K562 (cell line): Measurements from ENCODE around the gene BANP. TPM values are rescaled to one million over a fixed set of nuclear protein-coding genes. Genes with fewer than 3 reads are reported as not detected.
A peak's percentile ranks its signal among the peaks of the same experiment; 100 is the strongest.

Experiments
- ATAC-seq: fragments of 200-7000 bp; cut with Tn5 transposase; 3 replicates; pipeline ENCODE4 v1.9.1; 2020; ENCODE audit warnings: moderate library complexity
- BruUV-seq: library from RNA; stranded (reverse); fragments of 400-500 nt; replicated peaks from 2 replicates; lab custom pipeline; 2021; lab: Mats Ljungman, UMichigan
- CTCF ChIA-PET: fragments of 300-600 bp; formaldehyde crosslinking; extraction: SDS; loops from one replicate; lab custom pipeline; 2021; ENCODE audit warnings: low intra/inter-chr PET ratio; lab: Yijun Ruan, JAX
- POLR2A ChIA-PET: fragments of 300-600, 350-650 bp; sonication (Branson Sonifier 250); formaldehyde crosslinking; extraction: SDS; loops from one replicate; lab custom pipeline; 2021; ENCODE audit warnings: antibody characterized with exemption, inconsistent platforms; lab: Yijun Ruan, JAX
- DNase-seq, 4 experiments: peaks; one replicate each; pipeline versions ENCODE4 v3.0.0 to v3.0.0-alpha.2; 2011 to 2018; ENCODE audit warnings: low spot score in 3 of 4, mixed read lengths in 3 of 4; ENCODE audit errors: extremely low read depth in 1 of 4
- FAIRE-seq: peaks from 2 replicates; lab custom pipeline; 2011; peaks lifted over from hg19 to GRCh38; lab: Jason Lieb, UNC
- H2AFZ ChIP-seq: 2 replicates; pipeline ENCODE4 v1.6.0; 2011; ENCODE audit warnings: low read depth, low read length, control low read depth, inconsistent platforms
- H3K27ac ChIP-seq: fragments of 200-600 bp; 3 replicates; pipeline ENCODE4 v1.8.0; 2011; ENCODE audit warnings: low read depth, mild to moderate bottlenecking, control low read depth, inconsistent platforms, low read length, moderate library complexity, mixed read lengths; ENCODE audit errors: extremely low read depth
- H3K27me3 ChIP-seq, 2 experiments: fragments of 300-600 bp in 1 of 2; 2 replicates in 1 of 2; 3 replicates in 1 of 2; pipeline versions ENCODE4 v1.6.0 to v1.8.0; 2011; ENCODE audit warnings: inconsistent platforms in 2 of 2, low read length in 2 of 2, mild to moderate bottlenecking in 1 of 2, mixed read lengths in 1 of 2, moderate library complexity in 1 of 2; ENCODE audit not compliant: control insufficient read depth in 2 of 2, insufficient read depth in 2 of 2
- H3K36me3 ChIP-seq: fragments of 300-600 bp; 3 replicates; pipeline ENCODE4 v1.8.0; 2011; ENCODE audit warnings: mild to moderate bottlenecking, low read length, inconsistent platforms; ENCODE audit not compliant: control insufficient read depth, insufficient read depth
- H3K4me1 ChIP-seq, 2 experiments: fragments of 200-600 bp in 1 of 2; replicated peaks in 1 of 2; 2 replicates in 1 of 2; 3 replicates in 1 of 2; pipeline versions ENCODE4 v1.5.1 to v1.8.0; 2011; ENCODE audit warnings: inconsistent platforms in 2 of 2, low read length in 2 of 2, mild to moderate bottlenecking in 1 of 2, mixed read lengths in 1 of 2, moderate library complexity in 1 of 2; ENCODE audit not compliant: control insufficient read depth in 2 of 2, insufficient read depth in 2 of 2
- H3K4me2 ChIP-seq: 2 replicates; pipeline ENCODE4 v1.6.1; 2011; ENCODE audit warnings: low read length, control low read depth, inconsistent platforms, mixed read lengths; ENCODE audit not compliant: insufficient read depth
- H3K4me3 ChIP-seq: fragments of 200-600 bp; sonication (generic), shearing (Covaris generic); 2 replicates; pipeline ENCODE4 v1.5.1; 2016; ENCODE audit warnings: control low read depth, inconsistent platforms
- H3K79me2 ChIP-seq: fragments of 200-600 bp; 3 replicates; pipeline ENCODE4 v1.8.0; 2011; ENCODE audit warnings: low read length, inconsistent platforms; ENCODE audit not compliant: control insufficient read depth, insufficient read depth
- H3K9ac ChIP-seq, 2 experiments: 2 replicates each; pipeline versions ENCODE4 v1.6.0 to v1.6.1; 2011; ENCODE audit warnings: low read depth in 2 of 2, low read length in 2 of 2, control low read depth in 1 of 2, inconsistent platforms in 1 of 2, mild to moderate bottlenecking in 1 of 2, mixed read lengths in 1 of 2; ENCODE audit not compliant: insufficient read depth in 1 of 2
- H3K9me1 ChIP-seq: one replicate; pipeline ENCODE4 v1.6.0; 2011; ENCODE audit warnings: inconsistent platforms, mild to moderate bottlenecking, low read length, moderate library complexity; ENCODE audit not compliant: control insufficient read depth, insufficient read depth
- H3K9me3 ChIP-seq: replicated peaks from 2 replicates; pipeline ENCODE4 v1.5.1; 2011; ENCODE audit warnings: low read depth, low read length, inconsistent platforms; ENCODE audit not compliant: control insufficient read depth, insufficient read depth
- H4K20me1 ChIP-seq: replicated peaks from 2 replicates; pipeline ENCODE4 v1.6.1; 2011; ENCODE audit warnings: low read length, inconsistent platforms, mixed read lengths; ENCODE audit not compliant: control insufficient read depth, insufficient read depth
- BRCA1 ChIP-seq, 2 experiments: fragments of 450-650 bp in 1 of 2; sonication (generic) in 1 of 2; formaldehyde crosslinking in 1 of 2; IDR thresholded peaks; 2 replicates each; pipeline versions ENCODE4 v1.5.0 to v1.6.1; 2017 to 2020; ENCODE audit warnings: mild to moderate bottlenecking in 1 of 2, missing genetic modification reagents in 1 of 2
- COPS2 ChIP-seq: fragments of 450-650 bp; conservative IDR thresholded peaks from 2 replicates; pipeline ENCODE4 v1.6.1; 2016; ENCODE audit warnings: mild to moderate bottlenecking, moderate library complexity
- EHMT2 ChIP-seq: fragments of 450-650 bp; IDR thresholded peaks from 2 replicates; pipeline ENCODE4 v1.6.1; 2018; ENCODE audit warnings: antibody characterized with exemption
- FOSL1 ChIP-seq: fragments of 200-800 bp; sonication (Bioruptor generic); conservative IDR thresholded peaks from 2 replicates; pipeline ENCODE4 v1.6.1; 2016; ENCODE audit warnings: missing genetic modification characterization, missing compliant biosample characterization
- KAT8 ChIP-seq: fragments of 450-650 bp; IDR thresholded peaks from 2 replicates; pipeline ENCODE4 v1.6.1; 2016; ENCODE audit warnings: low read depth, mild to moderate bottlenecking
- RBM17 ChIP-seq: fragments of 200-400 bp; formaldehyde crosslinking; IDR thresholded peaks from 2 replicates; pipeline ENCODE4 v1.6.1; 2017; ENCODE audit warnings: low read depth, mild to moderate bottlenecking, low read length, borderline replicate concordance
- ZBED1 ChIP-seq: IDR thresholded peaks from 2 replicates; pipeline ENCODE4 v1.6.1; 2014
- ZNF444 ChIP-seq: fragments of 250-450 bp; sonication (Bioruptor Pico); IDR thresholded peaks from 2 replicates; pipeline ENCODE4 v1.4.0; 2020; ENCODE audit warnings: mild to moderate bottlenecking, moderate library complexity
- ZZZ3 ChIP-seq: fragments of 450-650 bp; IDR thresholded peaks from 2 replicates; pipeline ENCODE4 v1.6.1; 2016; ENCODE audit warnings: antibody characterized with exemption, mild to moderate bottlenecking, moderate library complexity
- WGBS: fragments of 100-300 bp; shearing (Covaris generic); methylation state at CpG from one replicate; pipeline ENCODE4 v1.1.6; 2016; ENCODE audit warnings: low coverage, mixed read lengths; ENCODE audit not compliant: insufficient coverage; ENCODE audit errors: missing lambda C conversion rate; 5-methylcytosine and 5-hydroxymethylcytosine counted together
- in situ Hi-C: fragments of 300-500 bp; cut with MboI; formaldehyde crosslinking; loops from 4 replicates; pipeline ENCODE4 v1.15.0; 2018; ENCODE audit warnings: inconsistent platforms, mixed read lengths
- intact Hi-C: fragments of 100-400 bp; cut with micrococcal nuclease; formaldehyde crosslinking; loops from 2 replicates; pipeline ENCODE4 v1.14.2; 2022
- polyA plus RNA-seq, 8 experiments: library from polyadenylated mRNA; depleted of rRNA in 4 of 8; stranded (reverse) in 5 of 8; unstranded in 3 of 8; fragments of >200 nt; fragmentation: Nextera tagmentation in 2 of 8; fragmentation: Illumina TruSeq in 1 of 8; extraction: Ambion mirVana in 2 of 8; extraction: Trizol in 1 of 8; gene quantifications; 2 replicates each; pipeline versions ENCODE4 v1.2.1 to v1.2.3, GENCODE V29; 2011 to 2014; ENCODE audit warnings: inconsistent platforms in 1 of 8, missing spikeins in 1 of 8
- total RNA-seq, 7 experiments: library from RNA; depleted of rRNA in 6 of 7; stranded (reverse); fragments of >200 nt in 6 of 7; fragmentation: Illumina TruSeq in 2 of 7; extraction: Trizol in 2 of 7; gene quantifications; 2 replicates each; pipeline versions ENCODE4 v1.2.1 to v1.2.3, GENCODE V29; 2011 to 2021; ENCODE audit warnings: low replicate concordance in 1 of 7
- TF ChIP-seq, protein P1 (sequence below), 2 experiments: fragments of 450-650 bp in 1 of 2; sonication (generic) in 1 of 2; formaldehyde crosslinking in 1 of 2; IDR thresholded peaks in 1 of 2; conservative IDR thresholded peaks in 1 of 2; 2 replicates each; pipeline versions ENCODE4 v1.6.1 to v1.8.1; 2016 to 2023; ENCODE audit warnings: mild to moderate bottlenecking in 2 of 2, moderate library complexity in 2 of 2, inconsistent platforms in 1 of 2, missing genetic modification reagents in 1 of 2
- TF ChIP-seq, protein P2 (sequence below): sonication (generic); IDR thresholded peaks from 2 replicates; pipeline ENCODE4 v1.6.1; 2016

Gene BANP
- total and polyA plus RNA-seq, 9 of the 15 experiments (the other 6 are each of a cell fraction or from before 2014, with no cell fraction given), result 4.6 to 22.1 (median 15.6) TPM

DNA sequence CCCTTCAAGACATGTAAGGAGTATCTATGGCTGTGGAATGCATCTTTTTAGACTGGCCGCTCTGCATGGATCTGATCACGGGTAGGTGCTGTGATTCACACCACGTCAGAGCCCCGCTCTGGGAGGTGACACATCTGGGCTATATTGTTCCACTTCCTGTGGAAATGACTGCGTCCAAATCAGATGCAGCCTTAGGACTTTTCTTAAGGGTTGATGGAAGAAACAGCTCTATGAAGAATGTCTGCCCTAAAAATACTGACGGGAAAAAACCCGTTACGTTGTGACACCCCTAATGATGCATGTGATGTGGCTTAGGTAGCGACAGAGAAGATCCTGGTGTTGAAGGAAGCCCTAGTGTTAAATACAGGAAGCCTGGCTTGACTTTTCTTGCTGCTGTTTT is 12.2 kb downstream of the BANP start:
- H3K4me3 ChIP-seq, result no peak overlapping the region
- no peaks in the 10 kb centered on the region for H3K9me3 ChIP-seq
- TF ChIP-seq COPS2 (no peak), KAT8 (no peak), ZBED1 (no peak), EHMT2 (no peak), ZZZ3 (no peak), ZNF444 (CRISPR knock-in tag) (no peak), BRCA1 (IDR thresholded peaks at IDR 0.05) (no peak), BRCA1 (CRISPR knock-in tag; IDR thresholded peaks at IDR 0.05) (no peak), RBM17 (no peak), FOSL1 (peak; percentile 50)
- TF ChIP-seq, protein P1, sequence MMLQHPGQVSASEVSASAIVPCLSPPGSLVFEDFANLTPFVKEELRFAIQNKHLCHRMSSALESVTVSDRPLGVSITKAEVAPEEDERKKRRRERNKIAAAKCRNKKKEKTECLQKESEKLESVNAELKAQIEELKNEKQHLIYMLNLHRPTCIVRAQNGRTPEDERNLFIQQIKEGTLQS (IDR thresholded peaks at IDR 0.05), result 0 out of 2 replicates have a peak, but pooled peaks have one; percentile 14
- TF ChIP-seq, protein P1 (CRISPR knock-in tag; conservative IDR thresholded peaks at IDR 0.05), result no peak
- TF ChIP-seq, protein P2, sequence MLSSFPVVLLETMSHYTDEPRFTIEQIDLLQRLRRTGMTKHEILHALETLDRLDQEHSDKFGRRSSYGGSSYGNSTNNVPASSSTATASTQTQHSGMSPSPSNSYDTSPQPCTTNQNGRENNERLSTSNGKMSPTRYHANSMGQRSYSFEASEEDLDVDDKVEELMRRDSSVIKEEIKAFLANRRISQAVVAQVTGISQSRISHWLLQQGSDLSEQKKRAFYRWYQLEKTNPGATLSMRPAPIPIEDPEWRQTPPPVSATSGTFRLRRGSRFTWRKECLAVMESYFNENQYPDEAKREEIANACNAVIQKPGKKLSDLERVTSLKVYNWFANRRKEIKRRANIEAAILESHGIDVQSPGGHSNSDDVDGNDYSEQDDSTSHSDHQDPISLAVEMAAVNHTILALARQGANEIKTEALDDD, result no peak
- FAIRE-seq, result peak; percentile 51
- H4K20me1 ChIP-seq, result peaks cover 10% of the 10 kb centered on the region; the same call in 1 of the 2 replicates
- no peak overlapping the region for H3K9ac ChIP-seq
- H3K79me2 ChIP-seq, result peaks cover 57% of the 10 kb centered on the region
- no peaks in the 10 kb centered on the region for H3K9me1 ChIP-seq
- no peak for DNase-seq
- ChIA-PET POLR2A (interaction anchor here (0.6 to 1.4 kb wide), 3 partner anchors 8 to 284 kb away, joined by 3 to 5 read pairs (median 3); no protein-coding TSS in a partner anchor), CTCF (no interaction called here)
- H3K4me1 ChIP-seq, result peaks cover 0 to 35% of the 10 kb centered on the region in 2 experiments; a peak in 2 of 5 replicates
- H3K27ac ChIP-seq, result no peak overlapping the region
- intact Hi-C loops, result no loop called here
- in situ Hi-C loops, result no loop called here
- no peaks in the 10 kb centered on the region for H3K27me3 ChIP-seq
- H3K36me3 ChIP-seq, result peaks cover 5% of the 10 kb centered on the region; the same call in 1 of the 3 replicates
- no peak overlapping the region for H2AFZ ChIP-seq
- H3K4me2 ChIP-seq, result no peak overlapping the region
- BruUV-seq, result no TSS peak
- WGBS, result 52% methylated on average over 9 of the region's 9 CpGs
- no peak for ATAC-seq
